Endodermal cell (in vitro differentiated cells): ENCODE results near the gene ELMO1. TPM values are rescaled to one million over a fixed set of nuclear protein-coding genes. Genes with fewer than 3 reads are reported as not detected.

Experiments
- DNase-seq: peaks from one replicate; pipeline ENCODE4 v3.0.0-alpha.2; 2017
- H3K27ac ChIP-seq: 2 replicates; pipeline ENCODE4 v1.5.1; 2013; ENCODE audit warnings: mild to moderate bottlenecking, low read depth, low read length, moderate library complexity
- H3K27me3 ChIP-seq: 2 replicates; pipeline ENCODE4 v1.6.1; 2013; ENCODE audit warnings: mild to moderate bottlenecking, low read length, moderate library complexity; ENCODE audit not compliant: insufficient read depth, control insufficient read depth, poor library complexity, severe bottlenecking
- H3K36me3 ChIP-seq: 2 replicates; pipeline ENCODE4 v1.7.0; 2013; ENCODE audit warnings: mild to moderate bottlenecking, low read length, moderate library complexity; ENCODE audit not compliant: control insufficient read depth, insufficient read depth
- H3K4me1 ChIP-seq: one replicate; pipeline ENCODE4 v1.7.0; 2013; ENCODE audit warnings: low read length; ENCODE audit not compliant: control insufficient read depth, insufficient read depth
- H3K4me3 ChIP-seq: 2 replicates; pipeline ENCODE4 v1.5.1; 2013; ENCODE audit warnings: mild to moderate bottlenecking, low read length, moderate library complexity
- H3K9ac ChIP-seq: 2 replicates; pipeline ENCODE4 v1.6.1; 2013; ENCODE audit warnings: mild to moderate bottlenecking, low read length, moderate library complexity; ENCODE audit not compliant: poor library complexity, severe bottlenecking; ENCODE audit errors: extremely low read depth
- H3K9me3 ChIP-seq: 2 replicates; pipeline ENCODE4 v1.6.1; 2013; ENCODE audit warnings: mild to moderate bottlenecking, low read length, moderate library complexity; ENCODE audit not compliant: control insufficient read depth
- H3K27ac Mint-ChIP-seq: 2 replicates; pipeline ENCODE4 v1.8.0; 2020; ENCODE audit warnings: mixed read lengths
- H3K27me3 Mint-ChIP-seq: 2 replicates; pipeline ENCODE4 v1.8.0; 2021; ENCODE audit warnings: mild to moderate bottlenecking, mixed read lengths; ENCODE audit not compliant: insufficient read depth
- H3K36me3 Mint-ChIP-seq: 2 replicates; pipeline ENCODE4 v1.8.0; 2020; ENCODE audit warnings: low read depth, mixed read lengths
- H3K4me1 Mint-ChIP-seq: 2 replicates; pipeline ENCODE4 v1.8.0; 2020; ENCODE audit warnings: mixed read lengths
- H3K4me3 Mint-ChIP-seq: 2 replicates; pipeline ENCODE4 v1.8.0; 2020; ENCODE audit warnings: mild to moderate bottlenecking, moderate library complexity, mixed read lengths
- H3K9me3 Mint-ChIP-seq: 2 replicates; pipeline ENCODE4 v1.8.0; 2020; ENCODE audit warnings: mild to moderate bottlenecking, mixed read lengths
- CTCF ChIP-seq: fragments of 200-600 bp; sonication (generic); conservative IDR thresholded peaks from 2 replicates; pipeline ENCODE4 v1.5.0; 2021; ENCODE audit warnings: antibody characterized with exemption, mild to moderate bottlenecking
- WGBS, 2 experiments: methylation state at CpG; one replicate each; pipeline versions ENCODE4 v1.1.5 to v1.1.7; 2013; ENCODE audit warnings: missing lambda C conversion rate in 2 of 2, mixed read lengths in 1 of 2; ENCODE audit not compliant: insufficient coverage in 1 of 2, insufficient read length in 1 of 2; 5-methylcytosine and 5-hydroxymethylcytosine counted together
- total RNA-seq, 2 donors: library from RNA; stranded (reverse); fragmentation: NEBNext Ultra II Directional in 1 of 2; extraction: Animal tissue kit (Norgen Biotek cat#: 25700) in 1 of 2; gene quantifications; 2 replicates in 1 of 2; 3 replicates in 1 of 2; pipeline ENCODE4 v1.2.1, GENCODE V29; 2021

Gene ELMO1
- total RNA-seq, 2 donors from 2014 or later = 120 to 131 TPM

- Mint-ChIP-seq H3K9me3 (no peaks in the 10 kb centered on the region), H3K27me3 (no peaks in the 10 kb centered on the region), H3K27ac (peak overlapping the region; percentile 79), H3K36me3 (peaks cover 3% of the 10 kb centered on the region), H3K4me3 (no peak overlapping the region), H3K4me1 (peaks cover 16% of the 10 kb centered on the region)
- Histone ChIP-seq H3K9me3 (no peaks in the 10 kb centered on the region), H3K9ac (no peak overlapping the region), H3K27me3 (no peaks in the 10 kb centered on the region), H3K27ac (no peak overlapping the region), H3K4me3 (no peak overlapping the region), H3K4me1 (peaks cover 7% of the 10 kb centered on the region), H3K36me3 (no peaks in the 10 kb centered on the region)
- DNase-seq = no peak
- TF ChIP-seq CTCF = no peak
- WGBS, 2 experiments = 87 to 91% methylated on average over 3 to 6 of the region's 6 CpGs
These were observed 401.4 kb downstream of the ELMO1 start for GRCh38 chr7:37047260-37047659.

GRCh38 chr7:37046531-37047079, 402.1 kb downstream of the ELMO1 start:
- TF ChIP-seq CTCF = no peak
- no peaks in the 10 kb centered on the region for H3K27me3 ChIP-seq
- H3K4me1 ChIP-seq = peaks cover 7% of the 10 kb centered on the region
- Mint-ChIP-seq H3K4me1 (peaks cover 16% of the 10 kb centered on the region), H3K27me3 (no peaks in the 10 kb centered on the region), H3K36me3 (peaks cover 5% of the 10 kb centered on the region), H3K4me3 (no peak overlapping the region), H3K27ac (peak overlapping the region; percentile 23), H3K9me3 (no peaks in the 10 kb centered on the region)
- no peak for DNase-seq
- no peaks in the 10 kb centered on the region for H3K36me3 ChIP-seq
- WGBS, 2 experiments = 79 to 92% methylated on average over 2 of the region's 2 CpGs
- H3K9me3 ChIP-seq = no peaks in the 10 kb centered on the region
- H3K9ac ChIP-seq = no peak overlapping the region
- H3K4me3 ChIP-seq = no peak overlapping the region
- no peak overlapping the region for H3K27ac ChIP-seq

DNA sequence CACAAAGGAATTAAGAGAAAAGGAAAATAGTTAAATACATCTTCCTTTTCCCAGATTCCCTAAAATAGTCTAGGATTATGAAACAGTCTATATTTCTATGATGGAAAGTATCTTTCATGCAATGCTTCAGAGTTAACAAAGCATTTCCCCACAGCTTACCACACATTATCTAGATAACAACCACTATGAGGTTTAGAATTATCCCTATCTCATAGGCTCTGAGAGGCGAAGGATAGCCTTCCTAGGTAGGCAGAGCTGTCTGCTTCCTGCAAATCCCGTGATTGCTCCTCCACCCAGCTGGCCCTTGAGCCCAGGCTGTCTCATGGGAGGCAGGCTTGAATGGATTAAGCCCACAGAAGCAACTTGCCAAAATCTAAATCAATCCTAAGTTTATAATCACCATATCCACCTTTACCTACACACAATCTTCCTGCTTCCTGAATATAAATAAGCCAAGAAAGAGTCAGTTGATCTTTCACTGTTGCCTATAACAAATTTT, 402.9 kb downstream of the ELMO1 start:
- TF ChIP-seq CTCF = no peak
- H3K27me3 Mint-ChIP-seq = no peaks in the 10 kb centered on the region
- no peak overlapping the region for H3K27ac Mint-ChIP-seq
- DNase-seq = no peak
- Histone ChIP-seq H3K9ac (no peak overlapping the region), H3K4me1 (peaks cover 7% of the 10 kb centered on the region), H3K4me3 (no peak overlapping the region), H3K9me3 (no peaks in the 10 kb centered on the region), H3K27ac (no peak overlapping the region), H3K36me3 (no peaks in the 10 kb centered on the region), H3K27me3 (no peaks in the 10 kb centered on the region)
- WGBS, 2 experiments = 60 to 77% methylated on average over 2 of the region's 2 CpGs
- no peaks in the 10 kb centered on the region for H3K9me3 Mint-ChIP-seq
- H3K36me3 Mint-ChIP-seq = peaks cover 5% of the 10 kb centered on the region
- H3K4me1 Mint-ChIP-seq = peaks cover 16% of the 10 kb centered on the region
- H3K4me3 Mint-ChIP-seq = no peak overlapping the region
